ENCODE measurements around the gene OR2J3.

DNA sequence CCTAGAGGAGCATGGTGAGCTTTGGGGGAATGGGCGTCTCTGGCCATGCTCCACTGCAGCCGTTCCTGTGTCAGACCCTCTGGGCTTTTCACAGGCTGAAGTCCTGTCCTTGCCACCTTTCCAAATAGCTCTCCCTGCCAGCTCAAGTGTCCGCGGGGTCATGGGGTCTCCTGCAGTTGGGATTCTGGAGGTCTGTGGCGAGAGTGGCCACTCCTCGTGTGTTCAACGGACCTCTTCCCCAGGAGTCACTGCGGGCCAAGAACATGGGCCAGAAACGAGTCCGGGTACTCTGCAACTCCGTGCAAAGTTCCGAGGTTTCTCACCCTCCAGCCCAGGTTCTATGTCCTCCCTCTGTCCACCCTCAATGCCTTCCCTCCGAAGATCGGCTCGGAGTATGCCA, 25.4 kb upstream of the OR2J3 start:
- no peak for TF ChIP-seq POLR2A (IDR thresholded peaks at IDR 0.05; ENCODE audit: borderline replicate concordance, extremely low read depth, insufficient read depth, insufficient read length)
- TF ChIP-seq EZH2 (IDR thresholded peaks at IDR 0.05), result no peak
- TF ChIP-seq, protein P1, sequence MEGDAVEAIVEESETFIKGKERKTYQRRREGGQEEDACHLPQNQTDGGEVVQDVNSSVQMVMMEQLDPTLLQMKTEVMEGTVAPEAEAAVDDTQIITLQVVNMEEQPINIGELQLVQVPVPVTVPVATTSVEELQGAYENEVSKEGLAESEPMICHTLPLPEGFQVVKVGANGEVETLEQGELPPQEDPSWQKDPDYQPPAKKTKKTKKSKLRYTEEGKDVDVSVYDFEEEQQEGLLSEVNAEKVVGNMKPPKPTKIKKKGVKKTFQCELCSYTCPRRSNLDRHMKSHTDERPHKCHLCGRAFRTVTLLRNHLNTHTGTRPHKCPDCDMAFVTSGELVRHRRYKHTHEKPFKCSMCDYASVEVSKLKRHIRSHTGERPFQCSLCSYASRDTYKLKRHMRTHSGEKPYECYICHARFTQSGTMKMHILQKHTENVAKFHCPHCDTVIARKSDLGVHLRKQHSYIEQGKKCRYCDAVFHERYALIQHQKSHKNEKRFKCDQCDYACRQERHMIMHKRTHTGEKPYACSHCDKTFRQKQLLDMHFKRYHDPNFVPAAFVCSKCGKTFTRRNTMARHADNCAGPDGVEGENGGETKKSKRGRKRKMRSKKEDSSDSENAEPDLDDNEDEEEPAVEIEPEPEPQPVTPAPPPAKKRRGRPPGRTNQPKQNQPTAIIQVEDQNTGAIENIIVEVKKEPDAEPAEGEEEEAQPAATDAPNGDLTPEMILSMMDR (IDR thresholded peaks at IDR 0.05 in 2 of 3, conservative IDR thresholded peaks at IDR 0.05 in 1 of 3; ENCODE audit: borderline replicate concordance in 1 of 3, insufficient read depth in 1 of 3, low read depth in 2 of 3, low read length in 2 of 3), result no peak
- TF ChIP-seq POLR2AphosphoS5 (IDR thresholded peaks at IDR 0.05; ENCODE audit: low read depth, low read length), result no peak
- TF ChIP-seq TCF7L2 (IDR thresholded peaks at IDR 0.05; ENCODE audit: borderline replicate concordance, extremely low read depth, insufficient read depth, insufficient read length), result no peak
- no peak for TF ChIP-seq JUND (IDR thresholded peaks at IDR 0.05)

All from HCT116 (cell line).